Neural cell (in vitro differentiated cells): ENCODE data around the gene PILRA.

ENCODE experiments used
- CTCF ChIP-seq: fragments of 450-650 bp; IDR thresholded peaks from 2 replicates; pipeline ENCODE4 v1.5.1; 2014; ENCODE audit warnings: antibody characterized with exemption, mild to moderate bottlenecking, moderate library complexity; ENCODE audit not compliant: poor library complexity, severe bottlenecking
- EP300 ChIP-seq: fragments of 450-650 bp; conservative IDR thresholded peaks from 2 replicates; pipeline ENCODE4 v1.6.1; 2014; ENCODE audit warnings: antibody characterized with exemption, mild to moderate bottlenecking, moderate library complexity; ENCODE audit not compliant: poor library complexity, severe bottlenecking
- EZH2 ChIP-seq: fragments of 200-600, 300-800 bp; shearing (Covaris generic), sonication (generic); IDR thresholded peaks from 2 replicates; pipeline ENCODE4 v1.6.1; 2014; ENCODE audit warnings: antibody characterized with exemption, low read length, borderline replicate concordance, mild to moderate bottlenecking; ENCODE audit not compliant: insufficient read depth, poor library complexity, severe bottlenecking
- RAD21 ChIP-seq: fragments of 450-650 bp; conservative IDR thresholded peaks from 2 replicates; pipeline ENCODE4 v1.6.1; 2014; ENCODE audit warnings: antibody characterized with exemption, mild to moderate bottlenecking, moderate library complexity
- SMC3 ChIP-seq: fragments of 450-650 bp; conservative IDR thresholded peaks from 2 replicates; pipeline ENCODE4 v1.6.1; 2014; ENCODE audit warnings: antibody characterized with exemption, mild to moderate bottlenecking, moderate library complexity; ENCODE audit not compliant: poor library complexity
- TAF1 ChIP-seq: IDR thresholded peaks from 2 replicates; pipeline ENCODE4 v1.6.1; 2012; ENCODE audit warnings: low read depth

- TF ChIP-seq CTCF: no peak
- no peak for TF ChIP-seq SMC3
- no peak for TF ChIP-seq RAD21
- TF ChIP-seq EZH2: no peak
- TF ChIP-seq TAF1: no peak
- TF ChIP-seq EP300: no peak
Measured at GRCh38 chr7:100367251-100367620, 6.1 kb upstream of the PILRA start.
